Adrenal gland (tissue), 12 donors: ENCODE results near the gene POLR3GL. TPM values are rescaled to one million over a fixed set of nuclear protein-coding genes. Genes with fewer than 3 reads are reported as not detected.
A peak's percentile ranks its signal among the peaks of the same experiment; 100 is the strongest.

ENCODE experiments used
- DNase-seq, 7 donors: peaks; one replicate each; pipeline ENCODE4 v3.0.0-alpha.2; 2019 to 2020
- H3K27ac ChIP-seq, 5 donors: fragments of 200-600 bp; sonication (generic) in 4 of 5; 1 replicate in 3 of 5; 2 replicates in 2 of 5; pipeline versions ENCODE4 v1.5.1 to v1.8.0; 2016 to 2020; ENCODE audit warnings: mild to moderate bottlenecking in 1 of 5
- H3K27me3 ChIP-seq: fragments of 200-600 bp; 2 replicates; pipeline ENCODE4 v1.8.0; 2021
- H3K36me3 ChIP-seq, 2 donors: fragments of 200-600 bp; replicated peaks in 1 of 2; 1 replicate in 1 of 2; 2 replicates in 1 of 2; pipeline versions ENCODE4 v1.5.1 to v1.8.0; 2018 to 2022
- H3K4me1 ChIP-seq, 2 donors: fragments of 200-600 bp; replicated peaks in 1 of 2; 1 replicate in 1 of 2; 2 replicates in 1 of 2; pipeline versions ENCODE4 v1.5.1 to v1.8.0; 2018 to 2021
- H3K4me3 ChIP-seq, 4 donors: fragments of 200-600 bp; sonication (generic) in 3 of 4; one replicate each; pipeline ENCODE4 v1.5.1; 2016 to 2018
- H3K9me3 ChIP-seq, 3 donors: fragments of 200-600 bp; sonication (generic) in 1 of 3; replicated peaks in 1 of 3; 1 replicate in 2 of 3; 2 replicates in 1 of 3; pipeline versions ENCODE4 v1.5.1 to v1.8.0; 2016 to 2021
- POLR2A ChIP-seq, 2 donors: fragments of 450-650 bp; IDR thresholded peaks; one replicate each; pipeline ENCODE4 v1.6.1; 2017; ENCODE audit warnings: antibody characterized with exemption in 2 of 2, mild to moderate bottlenecking in 2 of 2, moderate library complexity in 1 of 2
- WGBS, 4 donors: extraction: QIAGEN DNeasy Blood & Tissue Kit in 2 of 4; methylation state at CpG; one replicate each; pipeline versions ENCODE4 v1.1.5 to v1.1.7; 2013 to 2017; 5-methylcytosine and 5-hydroxymethylcytosine counted together
- intact Hi-C, 2 donors: fragments of 100-400 bp; cut with DNase I; formaldehyde crosslinking; loops; one replicate each; pipeline versions ENCODE4 v1.14.1 to v1.15.0; 2022 to 2023
- polyA plus RNA-seq, 3 donors: library from polyadenylated mRNA; stranded (reverse); fragments of 200-250 nt in 2 of 3; fragments of 350-450 nt in 1 of 3; fragmentation: Illumina TruSeq in 1 of 3; extraction: RNeasy Lipid Tissue Mini Kit (QIAGEN cat#74804) in 1 of 3; gene quantifications; one replicate each; pipeline ENCODE4 v1.2.3, GENCODE V29; 2013 to 2014
- total RNA-seq, 9 donors: library from RNA; depleted of rRNA in 4 of 9; stranded (reverse); fragments of >200 nt in 4 of 9; fragments of 120-200 nt in 1 of 9; fragmentation: NEBNext Ultra II Directional in 1 of 9; extraction: Animal tissue kit (Norgen Biotek cat#: 25700) in 1 of 9; gene quantifications; one replicate each; pipeline versions ENCODE4 v1.1.0 to v1.2.4, GENCODE V29; 2013 to 2023
- TF ChIP-seq, protein P1 (sequence below), 6 experiments: fragments of 450-650 bp in 4 of 6; fragments of 200-600 bp in 2 of 6; sonication (generic) in 1 of 6; IDR thresholded peaks; 1 replicate in 5 of 6; 2 replicates in 1 of 6; pipeline versions ENCODE4 v1.5.1 to v1.8.0; 2016 to 2021; ENCODE audit warnings: antibody characterized with exemption in 6 of 6, mild to moderate bottlenecking in 2 of 6, moderate library complexity in 1 of 6
- donor health status: healthy with polysubstance abuse.
- donor health status: Bipolar disorder and iron deficiency.
- donor health status: DM: yes; HTN: yes; CAD: no.
- donor health status: DM: no; HTN: no; CAD: no.
- donor health status: DM: no; HTN: no; CAD: no.
- donor health status: DM: yes; HTN: yes; CAD: no.

Gene POLR3GL
- total and polyA plus RNA-seq, 12 donors, result 18.4 to 48.7 (median 32.4) TPM

DNA sequence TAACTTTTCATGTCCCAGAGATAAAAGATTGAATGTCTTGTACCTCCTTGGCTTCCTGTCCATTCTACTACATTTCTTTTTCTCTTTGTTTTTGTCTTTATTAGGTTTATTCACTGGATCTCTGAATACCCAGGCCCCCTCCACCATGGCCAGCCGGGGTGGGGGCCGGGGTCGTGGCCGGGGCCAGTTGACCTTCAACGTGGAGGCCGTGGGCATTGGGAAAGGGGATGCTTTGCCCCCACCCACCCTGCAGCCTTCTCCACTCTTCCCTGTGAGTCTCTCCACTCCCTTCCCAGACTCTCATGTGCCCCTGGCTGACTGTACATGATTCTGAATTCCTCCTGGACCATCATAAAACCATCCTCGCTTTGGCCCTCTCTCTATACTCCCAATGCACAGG is 10.2 kb downstream of the POLR3GL start:
- H3K4me1 ChIP-seq, result peaks cover 16 to 20% of the 10 kb centered on the region in 2 donors
- H3K36me3 ChIP-seq, result no peaks in the 10 kb centered on the region
- 60 to 65% (median 62%) methylated on average over 7 of the region's 7 CpGs for WGBS, 4 donors
- no peaks in the 10 kb centered on the region for H3K27me3 ChIP-seq
- H3K9me3 ChIP-seq, result no peaks in the 10 kb centered on the region
- no peak overlapping the region for H3K4me3 ChIP-seq
- peak in 2 of 7 donors; percentile 8 to 17 for DNase-seq
- H3K27ac ChIP-seq, result no peak overlapping the region
- TF ChIP-seq POLR2A (IDR thresholded peaks at IDR 0.05), result no peak
- TF ChIP-seq, protein P1, sequence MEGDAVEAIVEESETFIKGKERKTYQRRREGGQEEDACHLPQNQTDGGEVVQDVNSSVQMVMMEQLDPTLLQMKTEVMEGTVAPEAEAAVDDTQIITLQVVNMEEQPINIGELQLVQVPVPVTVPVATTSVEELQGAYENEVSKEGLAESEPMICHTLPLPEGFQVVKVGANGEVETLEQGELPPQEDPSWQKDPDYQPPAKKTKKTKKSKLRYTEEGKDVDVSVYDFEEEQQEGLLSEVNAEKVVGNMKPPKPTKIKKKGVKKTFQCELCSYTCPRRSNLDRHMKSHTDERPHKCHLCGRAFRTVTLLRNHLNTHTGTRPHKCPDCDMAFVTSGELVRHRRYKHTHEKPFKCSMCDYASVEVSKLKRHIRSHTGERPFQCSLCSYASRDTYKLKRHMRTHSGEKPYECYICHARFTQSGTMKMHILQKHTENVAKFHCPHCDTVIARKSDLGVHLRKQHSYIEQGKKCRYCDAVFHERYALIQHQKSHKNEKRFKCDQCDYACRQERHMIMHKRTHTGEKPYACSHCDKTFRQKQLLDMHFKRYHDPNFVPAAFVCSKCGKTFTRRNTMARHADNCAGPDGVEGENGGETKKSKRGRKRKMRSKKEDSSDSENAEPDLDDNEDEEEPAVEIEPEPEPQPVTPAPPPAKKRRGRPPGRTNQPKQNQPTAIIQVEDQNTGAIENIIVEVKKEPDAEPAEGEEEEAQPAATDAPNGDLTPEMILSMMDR (IDR thresholded peaks at IDR 0.05), result no peak
- intact Hi-C loops, result loop anchor here (5.0 to 10.0 kb wide), 2 partner anchors 38 to 130 kb away; partner anchors contain the start of gene NUDT17 (in 1 of the 2)

DNA sequence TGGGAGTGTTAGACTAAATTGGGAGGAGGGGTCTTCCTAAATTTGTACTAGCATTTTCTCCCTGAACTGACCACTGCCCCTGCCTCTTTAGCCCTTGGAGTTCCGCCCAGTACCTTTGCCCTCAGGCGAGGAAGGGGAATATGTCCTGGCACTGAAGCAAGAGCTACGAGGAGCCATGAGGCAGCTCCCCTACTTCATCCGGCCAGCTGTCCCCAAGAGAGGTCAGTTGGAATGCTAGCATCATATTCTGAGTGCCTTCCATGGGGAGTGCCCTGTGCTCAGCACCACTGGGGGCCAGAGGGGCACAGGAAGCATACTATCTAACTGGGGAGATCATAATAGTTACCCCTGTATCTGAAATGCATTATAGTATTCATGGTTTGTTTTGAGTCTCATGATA is 10.7 kb downstream of the POLR3GL start:
- Histone ChIP-seq H3K27ac (no peak overlapping the region), H3K36me3 (no peaks in the 10 kb centered on the region), H3K9me3 (no peaks in the 10 kb centered on the region), H3K4me1 (peaks cover 21 to 25% of the 10 kb centered on the region in 2 donors), H3K27me3 (no peaks in the 10 kb centered on the region), H3K4me3 (no peak overlapping the region)
- no peak for TF ChIP-seq POLR2A (IDR thresholded peaks at IDR 0.05)
- TF ChIP-seq, protein P1 (IDR thresholded peaks at IDR 0.05), result no peak
- intact Hi-C loops, result loop anchor here (5.0 to 10.0 kb wide), 2 partner anchors 37 to 130 kb away; partner anchors contain the start of gene NUDT17 (in 1 of the 2)
- 74 to 90% (median 80%) methylated on average over 2 to 4 of the region's 4 CpGs for WGBS, 4 donors
- peak in 2 of 7 donors; percentile 11 to 21 for DNase-seq

DNA sequence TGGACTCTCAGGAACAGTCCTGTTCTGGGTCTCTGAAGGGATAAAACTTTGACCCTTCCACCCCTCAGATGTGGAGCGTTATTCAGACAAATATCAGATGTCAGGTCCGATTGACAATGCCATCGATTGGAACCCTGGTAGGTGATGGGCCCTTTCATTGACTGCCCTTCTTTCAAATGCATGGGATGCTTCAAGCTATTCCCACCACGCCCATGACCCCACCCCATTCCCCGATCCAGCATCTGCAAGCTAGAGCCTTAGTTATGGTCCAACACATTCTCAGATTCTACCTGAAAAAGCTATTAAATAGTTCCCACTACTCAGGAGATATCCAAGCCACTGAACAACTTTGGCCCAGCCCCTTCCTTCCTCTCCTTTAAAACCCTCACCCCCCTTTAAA is 12.5 kb downstream of the POLR3GL start:
- no peaks in the 10 kb centered on the region for H3K9me3 ChIP-seq
- H3K36me3 ChIP-seq, result no peaks in the 10 kb centered on the region
- peak overlapping the region in 3 of 5 donors; percentile 94 to 96 (median 95) for H3K27ac ChIP-seq
- 75 to 85% (median 81%) methylated on average over 5 of the region's 5 CpGs for WGBS, 4 donors
- no peak overlapping the region for H3K4me3 ChIP-seq
- no peak for TF ChIP-seq POLR2A (IDR thresholded peaks at IDR 0.05)
- TF ChIP-seq, protein P1 (IDR thresholded peaks at IDR 0.05), result no peak
- H3K27me3 ChIP-seq, result no peaks in the 10 kb centered on the region
- peak in 4 of 7 donors; percentile 11 to 63 (median 17) for DNase-seq
- intact Hi-C loops, result loop anchor here (5.0 to 10.0 kb wide), 2 partner anchors 35 to 132 kb away; partner anchors contain the start of gene NUDT17 (in 1 of the 2)
- peaks cover 38 to 43% of the 10 kb centered on the region in 2 donors for H3K4me1 ChIP-seq

DNA sequence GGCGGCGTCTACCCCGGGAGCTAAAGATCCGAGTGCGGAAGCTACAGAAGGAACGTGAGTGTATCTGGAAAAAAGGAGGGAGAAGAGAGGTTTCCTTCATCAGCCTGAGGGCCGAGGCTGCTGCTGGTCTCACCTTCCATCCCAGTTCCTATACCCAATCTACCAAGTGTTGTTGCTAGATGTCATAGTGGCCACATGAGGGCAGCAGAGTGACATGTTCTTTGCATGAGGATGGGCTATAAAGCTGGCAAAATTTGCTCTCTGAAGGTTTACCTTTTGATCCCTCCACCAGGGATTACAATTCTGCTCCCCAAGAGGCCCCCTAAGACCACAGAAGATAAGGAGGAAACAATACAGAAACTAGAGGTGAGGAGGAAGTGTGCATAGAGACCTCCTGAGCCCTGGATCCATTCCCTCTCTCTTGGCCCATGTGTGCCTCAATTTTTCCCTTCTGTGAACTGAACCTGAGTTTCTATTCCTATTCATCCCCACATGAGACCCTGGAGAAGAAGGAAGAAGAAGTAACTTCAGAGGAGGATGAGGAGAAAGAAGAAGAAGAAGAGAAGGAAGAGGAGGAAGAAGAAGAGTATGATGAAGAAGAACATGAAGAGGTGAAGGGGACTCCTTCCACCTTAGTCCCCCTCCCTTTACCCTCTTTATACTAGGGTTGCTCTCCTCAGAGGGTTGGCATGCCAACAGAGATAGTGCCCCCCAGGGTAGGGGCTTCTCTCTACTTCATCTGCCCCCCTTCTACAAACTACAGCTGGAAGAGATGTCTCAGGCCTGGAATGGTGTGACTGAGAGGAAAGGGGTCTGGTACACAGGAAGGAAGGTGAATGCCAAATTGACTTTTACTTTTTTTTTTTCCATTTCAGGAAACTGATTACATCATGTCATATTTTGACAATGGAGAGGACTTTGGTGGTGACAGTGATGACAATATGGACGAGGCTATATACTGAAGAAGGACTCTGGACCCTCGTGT is 13.3 kb downstream of the POLR3GL start:
- Histone ChIP-seq H3K4me3 (peak overlapping the region in 1 of 4 donors; percentile 4), H3K27ac (peak overlapping the region; percentile 88 to 96 (median 94)), H3K4me1 (peaks cover 39 to 50% of the 10 kb centered on the region in 2 donors), H3K9me3 (no peaks in the 10 kb centered on the region), H3K36me3 (no peaks in the 10 kb centered on the region), H3K27me3 (no peaks in the 10 kb centered on the region)
- WGBS, 4 donors, result 12 to 20% (median 17%) methylated on average over 8 to 9 of the region's 9 CpGs
- intact Hi-C loops, result loop anchor here (5.0 to 10.0 kb wide), 2 partner anchors 35 to 133 kb away; partner anchors contain the start of gene NUDT17 (in 1 of the 2)
- peak; percentile 74 to 94 (median 84) for DNase-seq
- TF ChIP-seq, protein P1 (IDR thresholded peaks at IDR 0.05), result peak; percentile 66 to 95 (median 93)
- TF ChIP-seq POLR2A (IDR thresholded peaks at IDR 0.05), result no peak
